GM12891 (cell line): ENCODE data around the gene SEC14L3.

Experiments
- PAX5 ChIP-seq: IDR thresholded peaks from 2 replicates; pipeline ENCODE4 v1.6.1; 2011; ENCODE audit warnings: low read length, moderate library complexity, mild to moderate bottlenecking; ENCODE audit not compliant: insufficient read depth, severe bottlenecking
- POLR2A ChIP-seq: IDR thresholded peaks from 2 replicates; pipeline ENCODE4 v1.6.1; 2011; ENCODE audit warnings: low read depth, low read length, control low read depth
- TAF1 ChIP-seq: IDR thresholded peaks from 2 replicates; pipeline ENCODE4 v1.6.1; 2011; ENCODE audit warnings: low read depth, low read length, control low read depth

DNA sequence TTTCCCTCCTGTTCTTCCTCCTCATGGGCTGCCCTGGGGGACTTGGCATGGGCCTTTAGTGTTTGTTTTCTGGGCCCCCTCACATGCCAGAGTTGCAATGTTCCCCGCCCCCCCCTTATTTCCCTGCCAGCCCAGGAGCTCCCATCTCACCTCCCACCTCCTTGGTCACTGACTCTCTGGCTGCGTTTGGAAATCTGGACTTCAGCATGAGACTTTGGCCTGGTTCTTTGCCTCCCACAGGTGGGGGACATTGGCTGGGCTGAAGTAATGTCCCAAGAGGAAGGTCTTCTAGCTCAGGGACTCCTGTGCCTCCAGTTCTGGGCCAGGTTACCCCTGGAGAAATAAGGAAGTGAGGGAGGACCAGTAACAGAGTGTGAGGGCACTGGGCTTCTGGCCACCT is 39.3 kb downstream of the SEC14L3 start:
- TF ChIP-seq POLR2A (no peak), TAF1 (no peak), PAX5 (no peak)
